ENCODE measurements around the gene CPZ. TPM values are rescaled to one million over a fixed set of nuclear protein-coding genes. Genes with fewer than 3 reads are reported as not detected.

Gene CPZ
- 14.5 and 44.8 TPM in 2 replicates for total RNA-seq

GRCh38 chr4:8592366-8593263, at the start of gene CPZ:
Gene CPZ, plus strand, starts transcription at chr4:8592765. Its CDS starts 69 bp downstream, at chr4:8592834.

GRCh38 chr4:8580321-8581093, 12.1 kb upstream of the CPZ start, which contains the start of gene GPR78:
Gene GPR78, plus strand, starts transcription at chr4:8580392. Its CDS starts 591 bp downstream, at chr4:8580983.

Other genes starting within 250 kb of the CPZ start
- gene ACOX3, start 152.0 kb upstream of the CPZ start, total RNA-seq, result 21.8 and 27.7 TPM in 2 replicates
- 10.5 and 14.1 TPM in 2 replicates for gene TRMT44, start 152.0 kb upstream of the CPZ start, total RNA-seq
- 1.1 and 3.0 TPM in 2 replicates for gene GPR78, start 12.4 kb upstream of the CPZ start, total RNA-seq

Data from smooth muscle cell of bladder (primary cell).